SK-N-SH (cell line): ENCODE data around the gene CCDC187.

Experiments used
- CTCF ChIP-seq: fragments of 200-600 bp; sonication (generic); IDR thresholded peaks from 2 replicates; pipeline ENCODE4 v1.6.1; 2017; ENCODE audit warnings: antibody characterized with exemption, mild to moderate bottlenecking, moderate library complexity
- ELF1 ChIP-seq: IDR thresholded peaks from 2 replicates; pipeline ENCODE4 v1.4.0; 2012
- EP300 ChIP-seq, 2 experiments: IDR thresholded peaks; 2 replicates each; pipeline versions ENCODE4 v1.4.0 to v1.6.1; 2012; ENCODE audit warnings: borderline replicate concordance in 1 of 2, low read depth in 1 of 2, low read length in 1 of 2
- EZH2phosphoT487 ChIP-seq: fragments of 200-600 bp; sonication (generic); IDR thresholded peaks from 2 replicates; pipeline ENCODE4 v1.6.1; 2017; ENCODE audit warnings: low read depth, mixed run types, mild to moderate bottlenecking, antibody characterized with exemption, moderate library complexity, borderline replicate concordance
- FOXM1 ChIP-seq: IDR thresholded peaks from 2 replicates; pipeline ENCODE4 v1.4.0; 2012; ENCODE audit warnings: low read depth, mild to moderate bottlenecking
- MAX ChIP-seq: IDR thresholded peaks from 2 replicates; pipeline ENCODE4 v1.4.0; 2012; ENCODE audit warnings: low read depth
- MXI1 ChIP-seq: IDR thresholded peaks from 2 replicates; pipeline ENCODE4 v1.6.1; 2012; ENCODE audit warnings: mild to moderate bottlenecking, low read depth, low read length, improper control_type of control experiment
- NFIC ChIP-seq: IDR thresholded peaks from 2 replicates; pipeline ENCODE4 v1.4.0; 2012; ENCODE audit warnings: borderline replicate concordance
- POLR2AphosphoS5 ChIP-seq: IDR thresholded peaks from 2 replicates; pipeline ENCODE4 v1.6.1; 2012; ENCODE audit warnings: low read depth, low read length
- RFX5 ChIP-seq: IDR thresholded peaks from 2 replicates; pipeline ENCODE4 v1.6.1; 2012; ENCODE audit warnings: mild to moderate bottlenecking, improper control_type of control experiment, low read length
- RXRA ChIP-seq: IDR thresholded peaks from 2 replicates; pipeline ENCODE4 v1.4.0; 2012; ENCODE audit warnings: low read depth, mild to moderate bottlenecking, borderline replicate concordance
- SIN3A ChIP-seq: IDR thresholded peaks from 2 replicates; pipeline ENCODE4 v1.6.1; 2012; ENCODE audit warnings: low read depth, mild to moderate bottlenecking, low read length, moderate library complexity, borderline replicate concordance
- TF ChIP-seq, protein P1 (sequence below): IDR thresholded peaks from 2 replicates; pipeline ENCODE4; 2012

- no peak for TF ChIP-seq SIN3A
- TF ChIP-seq ELF1: no peak
- no peak for TF ChIP-seq NFIC
- no peak for TF ChIP-seq MAX
- TF ChIP-seq FOXM1: no peak
- no peak for TF ChIP-seq POLR2AphosphoS5
- no peak for TF ChIP-seq RFX5
- no peak for TF ChIP-seq CTCF
- no peak for TF ChIP-seq MXI1
- no peak for TF ChIP-seq RXRA
- TF ChIP-seq, protein P1, sequence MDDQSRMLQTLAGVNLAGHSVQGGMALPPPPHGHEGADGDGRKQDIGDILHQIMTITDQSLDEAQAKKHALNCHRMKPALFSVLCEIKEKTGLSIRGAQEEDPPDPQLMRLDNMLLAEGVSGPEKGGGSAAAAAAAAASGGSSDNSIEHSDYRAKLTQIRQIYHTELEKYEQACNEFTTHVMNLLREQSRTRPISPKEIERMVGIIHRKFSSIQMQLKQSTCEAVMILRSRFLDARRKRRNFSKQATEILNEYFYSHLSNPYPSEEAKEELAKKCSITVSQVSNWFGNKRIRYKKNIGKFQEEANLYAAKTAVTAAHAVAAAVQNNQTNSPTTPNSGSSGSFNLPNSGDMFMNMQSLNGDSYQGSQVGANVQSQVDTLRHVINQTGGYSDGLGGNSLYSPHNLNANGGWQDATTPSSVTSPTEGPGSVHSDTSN: no peak
- no peak for TF ChIP-seq EP300 (IDR thresholded peaks at IDR 0.05; ENCODE audit: borderline replicate concordance in 1 of 2, low read depth in 1 of 2, low read length in 1 of 2)
- no peak for TF ChIP-seq EZH2phosphoT487
Measured at GRCh38 chr9:136237486-136238341, 66.2 kb downstream of the CCDC187 start.
